GM12864 (cell line): Measurements from ENCODE around the gene RASSF7.
A peak's percentile ranks its signal among the peaks of the same experiment; 100 is the strongest.
"Not testable (repeated sequence)": the region's sequence is repeated elsewhere in the genome, so short reads cannot be mapped to it uniquely, and the experiment has no call there.

Experiments
- DNase-seq: peaks from one replicate; pipeline ENCODE4 v3.0.0-alpha.2; 2011; ENCODE audit warnings: low read depth
- H3K4me3 ChIP-seq: 2 replicates; pipeline ENCODE4 v1.5.1; 2011; ENCODE audit warnings: mild to moderate bottlenecking, low read depth, low read length, control low read depth
- CTCF ChIP-seq: IDR thresholded peaks from 2 replicates; pipeline ENCODE4 v1.5.1; 2011; ENCODE audit warnings: low read depth, mild to moderate bottlenecking, moderate library complexity, low read length, control low read depth, inconsistent platforms; ENCODE audit errors: missing control alignments

Gene RASSF7

GRCh38 chr11:573146-573759 lies 12.5 kb downstream of the RASSF7 start:
- TF ChIP-seq CTCF: no peak
- DNase-seq: no peak

DNA sequence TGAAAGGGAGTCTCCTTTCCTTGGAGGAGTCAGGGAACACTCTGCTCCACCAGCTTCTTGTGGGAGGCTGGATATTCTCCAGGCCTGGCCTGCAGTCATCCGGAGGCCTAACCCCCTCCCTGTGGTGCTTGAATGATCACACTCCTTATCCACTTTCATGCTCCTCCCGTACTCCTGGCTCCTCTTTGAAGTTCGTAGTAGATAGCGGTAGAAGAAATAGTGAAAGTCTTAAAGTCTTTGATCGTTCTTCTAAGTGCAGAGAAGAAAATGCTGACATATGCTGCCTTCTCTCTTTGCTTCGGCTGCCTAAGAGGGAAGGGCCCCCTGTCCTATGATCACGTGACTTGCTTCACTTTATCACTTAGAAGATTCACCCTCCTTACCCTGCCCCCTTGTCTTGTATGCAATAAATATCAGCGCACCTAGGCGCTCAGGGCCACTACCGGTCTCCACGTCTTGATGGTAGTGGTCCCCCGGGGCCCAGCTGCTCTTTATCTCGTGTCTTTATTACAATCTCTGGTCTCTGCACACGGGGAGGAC lies 13.3 kb downstream of the RASSF7 start:
- not testable (repeated sequence) for H3K4me3 ChIP-seq, DNase-seq

More at GRCh38 chr11:573146-573759, 12.5 kb downstream of the RASSF7 start:
- H3K4me3 ChIP-seq: no peak overlapping the region

- no peak for DNase-seq
- peak overlapping the region; percentile 75 for H3K4me3 ChIP-seq
- no peak for TF ChIP-seq CTCF
Observed at GRCh38 chr11:574632-575312, 14.0 kb downstream of the RASSF7 start.

- H3K4me3 ChIP-seq: peak overlapping the region; percentile 75
- DNase-seq: no peak
- no peak for TF ChIP-seq CTCF
Observed at GRCh38 chr11:575313-575995, 14.7 kb downstream of the RASSF7 start.

GRCh38 chr11:575996-576768 lies 15.4 kb downstream of the RASSF7 start, which contains the start of gene PHRF1:
PHRF1 (plus strand) TSS chr11:576470; CDS start chr11:581513, 5,043 bp downstream.
- peak; percentile 84 for DNase-seq
- TF ChIP-seq CTCF: no peak
- H3K4me3 ChIP-seq: peak within 1 kb of the TSS; percentile 75

DNA sequence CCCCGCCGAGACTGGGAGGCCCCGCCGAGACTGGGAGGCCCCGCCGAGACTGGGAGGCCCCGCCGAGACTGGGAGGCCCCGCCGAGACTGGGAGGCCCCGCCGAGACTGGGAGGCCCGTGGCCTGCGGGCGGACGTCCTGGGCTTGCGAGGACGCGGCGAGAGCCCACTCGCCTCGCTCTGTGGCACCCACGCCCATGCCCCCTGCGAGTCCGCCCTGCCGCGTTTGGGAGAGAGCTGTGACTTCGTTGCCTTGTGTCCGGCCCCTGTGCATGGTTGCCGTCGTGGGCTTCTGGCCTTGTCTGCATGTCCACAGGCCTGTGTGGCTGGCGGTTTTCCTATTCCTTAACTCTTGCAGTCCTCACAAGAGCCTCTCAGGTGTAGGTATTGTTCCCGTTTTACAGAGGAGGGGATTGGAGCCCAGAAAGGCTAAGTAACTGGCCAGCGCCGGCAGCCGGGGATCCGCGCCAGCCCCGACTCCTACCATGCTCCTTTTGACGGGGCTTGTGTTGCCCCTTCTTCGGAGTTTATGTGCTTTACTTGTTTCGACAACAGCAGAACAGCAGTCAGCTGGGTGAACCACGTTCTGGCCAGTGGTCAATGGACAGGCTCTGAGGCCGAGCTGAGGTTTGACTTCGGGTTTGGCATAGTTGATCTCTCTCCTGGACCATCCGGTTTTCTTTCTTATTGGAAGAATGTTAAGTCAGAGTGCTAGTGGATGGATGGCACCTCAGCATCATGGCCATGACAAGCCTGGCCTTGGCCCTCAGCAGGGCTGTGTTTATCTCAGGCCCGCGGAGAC lies 16.2 kb downstream of the RASSF7 start:
- peak overlapping the region; percentile 72 for H3K4me3 ChIP-seq
- no peak for DNase-seq
- no peak for TF ChIP-seq CTCF
